GM12864 (cell line): ENCODE results near the gene TMEFF2.

ENCODE experiments used
- DNase-seq: peaks from one replicate; pipeline ENCODE4 v3.0.0-alpha.2; 2011; ENCODE audit warnings: low read depth
- H3K4me3 ChIP-seq: 2 replicates; pipeline ENCODE4 v1.5.1; 2011; ENCODE audit warnings: mild to moderate bottlenecking, low read depth, low read length, control low read depth
- CTCF ChIP-seq: IDR thresholded peaks from 2 replicates; pipeline ENCODE4 v1.5.1; 2011; ENCODE audit warnings: low read depth, mild to moderate bottlenecking, moderate library complexity, low read length, control low read depth, inconsistent platforms; ENCODE audit errors: missing control alignments

Gene TMEFF2

DNA sequence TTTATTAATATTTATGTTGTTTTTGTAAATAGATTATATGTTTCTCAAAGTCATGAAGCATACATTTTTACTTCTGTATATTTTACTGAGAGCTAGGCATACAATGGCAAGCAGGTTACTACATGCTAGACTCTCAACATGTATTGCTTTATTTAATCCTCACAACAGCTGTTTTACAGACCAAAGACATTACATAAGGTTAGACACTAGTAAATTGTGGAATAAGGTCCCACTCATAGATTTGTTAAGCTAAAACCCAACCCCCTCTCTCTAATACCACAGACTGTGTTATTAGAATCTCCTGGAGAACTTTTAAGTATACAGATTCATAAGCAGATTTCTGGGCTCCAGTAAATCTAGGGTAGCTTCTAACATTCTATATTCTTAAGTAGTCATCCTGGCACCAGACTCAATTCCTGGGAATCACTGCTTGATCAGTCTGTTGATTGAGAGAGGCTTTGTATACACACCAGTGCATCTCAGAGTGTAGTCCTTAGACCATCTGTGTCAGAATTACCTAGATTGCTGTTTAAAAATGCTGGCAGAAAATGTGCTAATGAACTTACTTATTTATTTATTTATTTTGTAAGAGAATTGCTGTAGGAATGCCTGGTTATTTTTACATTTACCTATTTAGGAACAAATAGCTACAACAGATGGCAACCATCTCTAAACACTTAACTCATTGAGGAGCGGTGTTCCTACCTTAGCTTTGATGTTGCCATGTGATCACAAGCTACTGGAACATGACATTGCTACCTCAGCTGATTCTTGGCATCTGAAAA is 194.3 kb downstream of the TMEFF2 start:
- no peak for TF ChIP-seq CTCF
- H3K4me3 ChIP-seq = no peak overlapping the region
- no peak for DNase-seq

- DNase-seq = no peak
- no peak for TF ChIP-seq CTCF
- H3K4me3 ChIP-seq = no peak overlapping the region
These were observed 195.5 kb downstream of the TMEFF2 start for GRCh38 chr2:191999101-191999841.

DNA sequence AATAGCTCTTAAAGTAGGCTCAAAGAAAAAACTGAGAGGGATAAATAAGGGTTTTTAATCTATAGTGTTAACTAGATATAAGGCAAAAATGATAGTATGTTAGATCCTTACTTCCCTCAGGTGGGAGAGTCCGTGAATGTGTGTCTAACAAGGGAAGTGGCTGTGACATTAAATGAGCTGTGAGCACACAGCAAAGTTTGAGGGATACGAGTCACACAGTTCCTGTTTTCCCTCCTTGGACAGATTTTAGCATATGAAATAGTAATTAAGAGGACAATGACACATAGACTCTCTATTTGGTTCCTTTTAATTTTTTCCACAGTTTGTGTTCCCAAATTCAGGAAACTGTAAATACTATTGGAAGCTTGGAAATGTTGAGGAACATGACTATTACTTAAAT is 199.4 kb downstream of the TMEFF2 start:
- DNase-seq = no peak
- no peak for TF ChIP-seq CTCF

DNA sequence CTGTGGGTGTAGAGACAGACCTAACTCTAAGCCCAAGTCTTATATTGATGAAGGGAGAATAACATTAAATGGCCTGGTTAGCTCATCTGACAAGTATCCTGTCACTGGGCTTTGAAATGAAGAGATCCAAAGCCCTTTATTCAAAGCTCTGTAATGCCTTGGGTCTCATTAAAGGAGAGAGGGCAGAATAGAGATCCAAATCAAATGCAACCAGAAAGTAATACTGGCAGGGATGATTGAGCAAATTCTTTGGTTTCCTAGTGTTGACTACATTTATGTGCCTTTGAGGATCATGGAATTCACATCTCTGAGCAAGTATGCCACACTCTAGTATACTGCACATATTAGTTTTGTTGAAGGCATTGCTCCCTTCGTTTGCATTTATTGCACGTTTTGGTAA is 200.0 kb downstream of the TMEFF2 start:
- no peak for TF ChIP-seq CTCF
- no peak for DNase-seq
- H3K4me3 ChIP-seq = no peak overlapping the region

More for the DNA sequence above, 199.4 kb downstream of the TMEFF2 start:
- no peak overlapping the region for H3K4me3 ChIP-seq

DNA sequence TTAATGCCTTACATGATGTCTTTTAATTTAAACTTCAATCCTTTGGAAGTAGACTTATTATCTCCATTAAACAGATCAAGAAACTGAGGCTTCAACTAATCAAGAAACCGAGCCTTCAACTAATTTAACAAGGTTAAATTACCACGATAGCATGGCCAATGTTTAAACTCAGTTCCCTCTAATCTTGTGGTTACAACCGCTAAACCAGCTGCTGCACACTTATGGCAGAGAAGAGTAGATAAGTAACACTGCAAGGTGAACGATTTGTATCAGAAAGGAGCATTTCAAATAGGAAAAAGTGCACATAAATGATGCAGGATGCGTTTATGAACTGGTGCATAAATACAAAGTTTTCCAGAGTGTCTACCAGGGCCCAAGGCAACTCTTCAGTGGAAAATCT is 203.3 kb downstream of the TMEFF2 start:
- TF ChIP-seq CTCF = no peak
- DNase-seq = no peak
- H3K4me3 ChIP-seq = no peak overlapping the region

GRCh38 chr2:191985740-191986139 is 209.0 kb downstream of the TMEFF2 start:
- no peak for DNase-seq
- no peak for TF ChIP-seq CTCF
- no peak overlapping the region for H3K4me3 ChIP-seq
